ENCODE results near the gene CDK10. TPM values are rescaled to one million over a fixed set of nuclear protein-coding genes. Genes with fewer than 3 reads are reported as not detected.

CDK10 gene, protein sequence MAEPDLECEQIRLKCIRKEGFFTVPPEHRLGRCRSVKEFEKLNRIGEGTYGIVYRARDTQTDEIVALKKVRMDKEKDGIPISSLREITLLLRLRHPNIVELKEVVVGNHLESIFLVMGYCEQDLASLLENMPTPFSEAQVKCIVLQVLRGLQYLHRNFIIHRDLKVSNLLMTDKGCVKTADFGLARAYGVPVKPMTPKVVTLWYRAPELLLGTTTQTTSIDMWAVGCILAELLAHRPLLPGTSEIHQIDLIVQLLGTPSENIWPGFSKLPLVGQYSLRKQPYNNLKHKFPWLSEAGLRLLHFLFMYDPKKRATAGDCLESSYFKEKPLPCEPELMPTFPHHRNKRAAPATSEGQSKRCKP
- 100 to 1,000 TPM; 102 to 123 (median 114) TPM for total RNA-seq
- total RNA-seq (2013): 47.7 TPM

GRCh38 chr16:89686520-89687091 lies at the start of gene CDK10:
Gene CDK10 (plus strand): TSS chr16:89686689. CDS start chr16:89686711, 22 bp downstream.
- peak within 1 kb of the TSS; percentile 96 for H3K4me3 Mint-ChIP-seq
- peak within 1 kb of the TSS; percentile 89 to 92 for H3K27ac Mint-ChIP-seq
- WGBS (ENCODE audit: insufficient coverage): under 1% methylated on average over 67 of the region's 67 CpGs
- H3K36me3 Mint-ChIP-seq: no peaks in the 10 kb centered on the region
- Histone ChIP-seq H3K27me3 (ENCODE audit: control insufficient read depth, insufficient read depth, low read length) (no peaks in the 10 kb centered on the region), H3K9me3 (ENCODE audit: control insufficient read depth, insufficient read depth, low read length) (no peaks in the 10 kb centered on the region), H3K27ac (ENCODE audit: low read length) (peak within 1 kb of the TSS; percentile 60), H3K4me1 (ENCODE audit: control insufficient read depth, insufficient read depth, low read length) (peaks cover 19% of the 10 kb centered on the region), H3K4me3 (ENCODE audit: low read length) (peak within 1 kb of the TSS; percentile 52), H3K36me3 (ENCODE audit: control insufficient read depth, insufficient read depth, low read length) (peaks cover 10% of the 10 kb centered on the region)
- TF ChIP-seq CTCF (IDR thresholded peaks at IDR 0.05): no peak
- peaks cover 7 to 20% of the 10 kb centered on the region in 2 donors for H3K4me1 Mint-ChIP-seq
- intact Hi-C loops (cut with micrococcal nuclease): loop anchor here (2.0 kb wide), 1 partner anchor 14 kb away; the partner anchor contains the start of gene SPATA2L
- H3K9me3 Mint-ChIP-seq: no peaks in the 10 kb centered on the region
- no peaks in the 10 kb centered on the region for H3K27me3 Mint-ChIP-seq (ENCODE audit: low read depth in 2 of 2)
- DNase-seq: peak; percentile 92 to 94
- peak; percentile 86 to 87 (median 86) for ATAC-seq

- ATAC-seq: no peak
- no peaks in the 10 kb centered on the region for H3K36me3 Mint-ChIP-seq
- peaks cover 8% of the 10 kb centered on the region in 2 donors for H3K4me1 Mint-ChIP-seq
- no peaks in the 10 kb centered on the region for H3K27me3 Mint-ChIP-seq (ENCODE audit: low read depth in 2 of 2)
- H3K4me3 ChIP-seq (ENCODE audit: low read length): no peak overlapping the region
- H3K9me3 Mint-ChIP-seq: no peaks in the 10 kb centered on the region
- WGBS (ENCODE audit: insufficient coverage): 84% methylated on average over 10 of the region's 10 CpGs
- H3K9me3 ChIP-seq (ENCODE audit: control insufficient read depth, insufficient read depth, low read length): no peaks in the 10 kb centered on the region
- intact Hi-C loops (cut with micrococcal nuclease): no loop called here
- H3K36me3 ChIP-seq (ENCODE audit: control insufficient read depth, insufficient read depth, low read length): no peaks in the 10 kb centered on the region
- H3K27ac Mint-ChIP-seq: no peak overlapping the region
- no peak overlapping the region for H3K27ac ChIP-seq (ENCODE audit: low read length)
- TF ChIP-seq CTCF (IDR thresholded peaks at IDR 0.05): no peak
- H3K4me3 Mint-ChIP-seq: no peak overlapping the region
- peaks cover 7% of the 10 kb centered on the region for H3K4me1 ChIP-seq (ENCODE audit: control insufficient read depth, insufficient read depth, low read length)
- no peaks in the 10 kb centered on the region for H3K27me3 ChIP-seq (ENCODE audit: control insufficient read depth, insufficient read depth, low read length)
- no peak for DNase-seq
These were observed 49.1 kb upstream of the CDK10 start for GRCh38 chr16:89637379-89637778.

DNA sequence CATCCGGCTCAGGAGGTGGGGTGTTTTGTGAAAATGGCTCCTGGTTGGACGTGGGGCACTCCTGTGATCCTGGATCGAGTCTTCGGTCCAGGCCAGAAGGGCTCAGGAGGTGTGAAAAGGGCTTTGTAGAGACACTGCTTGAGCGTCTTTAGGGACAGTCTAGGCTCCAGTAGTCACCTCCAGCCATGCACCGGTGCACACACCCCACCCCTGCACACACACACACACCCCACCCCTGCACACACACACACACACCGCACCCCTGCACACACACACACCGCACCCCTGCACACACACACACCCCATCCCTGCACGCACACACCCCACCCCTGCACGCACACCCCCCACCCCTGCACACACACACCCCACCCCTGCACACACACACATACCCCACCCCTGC lies 48.0 kb upstream of the CDK10 start:
- Mint-ChIP-seq H3K27ac (no peak overlapping the region), H3K4me3 (no peak overlapping the region), H3K27me3 (ENCODE audit: low read depth in 2 of 2) (no peaks in the 10 kb centered on the region), H3K4me1 (peaks cover 8% of the 10 kb centered on the region in 2 donors), H3K9me3 (no peaks in the 10 kb centered on the region), H3K36me3 (no peaks in the 10 kb centered on the region)
- DNase-seq (no peak), ATAC-seq (no peak)
- H3K36me3 ChIP-seq (ENCODE audit: control insufficient read depth, insufficient read depth, low read length): no peaks in the 10 kb centered on the region
- TF ChIP-seq CTCF (IDR thresholded peaks at IDR 0.05): no peak
- H3K4me1 ChIP-seq (ENCODE audit: control insufficient read depth, insufficient read depth, low read length): peaks cover 7% of the 10 kb centered on the region
- H3K4me3 ChIP-seq (ENCODE audit: low read length): no peak overlapping the region
- no peaks in the 10 kb centered on the region for H3K9me3 ChIP-seq (ENCODE audit: control insufficient read depth, insufficient read depth, low read length)
- H3K27me3 ChIP-seq (ENCODE audit: control insufficient read depth, insufficient read depth, low read length): no peaks in the 10 kb centered on the region
- no peak overlapping the region for H3K27ac ChIP-seq (ENCODE audit: low read length)
- WGBS (ENCODE audit: insufficient coverage): 90% methylated on average over 6 of the region's 10 CpGs
- intact Hi-C loops (cut with micrococcal nuclease): no loop called here

Measured in natural killer cell (primary cell).